AG20443 (cell line): ENCODE data around the gene STXBP2.
A peak's percentile ranks its signal among the peaks of the same experiment; 100 is the strongest.

Experiments
- DNase-seq: peaks from one replicate; pipeline ENCODE4 v3.0.0; 2012; ENCODE audit warnings: low spot score, mixed read lengths

STXBP2 gene

DNA sequence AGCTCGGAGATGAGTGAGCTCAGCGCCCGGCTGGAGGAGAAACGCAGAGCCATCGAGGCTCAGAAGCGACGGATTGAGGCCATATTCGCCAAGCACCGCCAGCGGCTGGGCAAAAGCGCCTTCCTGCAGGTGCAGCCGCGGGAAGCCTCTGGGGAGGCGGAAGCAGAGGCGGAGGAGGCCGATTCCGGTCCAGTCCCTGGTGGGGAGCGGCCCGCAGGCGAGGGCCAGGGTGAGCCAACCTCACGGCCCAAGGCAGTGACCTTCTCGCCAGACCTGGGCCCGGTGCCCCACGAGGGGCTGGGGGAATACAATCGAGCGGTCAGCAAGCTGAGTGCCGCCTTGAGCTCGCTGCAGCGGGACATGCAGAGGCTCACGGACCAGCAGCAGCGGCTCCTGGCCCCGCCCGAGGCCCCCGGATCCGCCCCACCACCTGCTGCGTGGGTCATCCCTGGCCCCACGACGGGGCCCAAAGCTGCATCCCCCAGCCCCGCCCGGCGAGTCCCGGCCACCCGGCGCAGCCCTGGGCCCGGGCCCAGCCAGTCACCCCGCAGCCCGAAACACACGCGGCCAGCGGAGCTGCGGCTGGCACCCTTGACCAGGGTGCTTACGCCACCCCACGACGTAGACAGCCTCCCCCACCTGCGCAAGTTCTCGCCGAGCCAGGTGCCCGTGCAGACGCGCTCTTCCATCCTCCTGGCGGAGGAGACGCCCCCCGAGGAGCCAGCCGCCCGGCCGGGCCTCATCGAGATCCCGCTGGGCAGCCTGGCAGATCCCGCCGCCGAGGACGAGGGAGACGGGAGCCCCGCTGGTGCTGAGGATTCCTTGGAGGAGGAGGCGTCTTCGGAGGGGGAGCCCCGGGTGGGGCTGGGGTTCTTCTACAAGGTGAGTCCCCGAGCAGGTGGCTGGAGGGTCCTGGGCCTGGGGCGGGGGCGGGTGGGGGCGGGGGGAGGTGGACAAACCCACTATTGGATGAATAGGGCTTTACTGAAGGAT is 24.3 kb upstream of the STXBP2 start:
- no peak for DNase-seq

DNA sequence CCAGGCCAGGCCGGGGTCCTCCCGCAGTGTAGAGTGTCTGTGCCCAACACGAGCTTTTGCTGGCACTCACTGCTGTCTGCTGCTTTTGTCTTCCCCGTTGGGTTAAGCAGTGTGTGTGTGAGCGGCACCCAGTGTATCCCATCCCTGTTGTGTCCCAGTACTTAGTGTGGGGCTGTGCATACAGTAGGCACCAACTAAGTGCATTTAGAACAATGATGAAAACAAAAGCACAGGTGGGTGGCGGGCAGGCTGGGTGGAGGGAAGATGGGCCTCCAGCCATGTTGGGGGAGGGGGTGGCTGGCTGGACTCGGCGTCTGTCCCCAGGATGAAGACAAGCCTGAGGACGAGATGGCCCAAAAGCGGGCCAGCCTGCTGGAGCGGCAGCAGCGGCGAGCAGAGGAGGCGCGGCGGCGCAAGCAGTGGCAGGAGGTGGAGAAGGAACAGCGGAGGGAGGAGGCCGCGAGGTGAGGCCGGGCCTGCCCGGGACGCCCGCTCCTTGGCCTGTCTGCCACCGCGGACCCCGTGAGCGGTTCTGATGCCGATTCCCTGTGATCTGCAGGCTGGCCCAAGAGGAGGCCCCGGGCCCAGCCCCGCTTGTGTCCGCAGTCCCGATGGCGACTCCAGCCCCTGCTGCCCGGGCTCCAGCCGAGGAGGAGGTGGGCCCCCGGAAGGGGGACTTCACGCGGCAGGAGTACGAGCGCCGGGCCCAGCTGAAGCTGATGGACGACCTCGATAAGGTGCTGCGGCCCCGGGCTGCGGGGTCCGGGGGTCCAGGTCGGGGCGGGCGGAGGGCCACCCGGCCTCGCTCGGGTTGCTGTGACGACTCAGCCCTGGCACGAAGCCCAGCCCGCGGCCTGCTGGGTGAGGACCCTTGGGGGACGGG is 21.8 kb upstream of the STXBP2 start:
- DNase-seq: no peak

DNA sequence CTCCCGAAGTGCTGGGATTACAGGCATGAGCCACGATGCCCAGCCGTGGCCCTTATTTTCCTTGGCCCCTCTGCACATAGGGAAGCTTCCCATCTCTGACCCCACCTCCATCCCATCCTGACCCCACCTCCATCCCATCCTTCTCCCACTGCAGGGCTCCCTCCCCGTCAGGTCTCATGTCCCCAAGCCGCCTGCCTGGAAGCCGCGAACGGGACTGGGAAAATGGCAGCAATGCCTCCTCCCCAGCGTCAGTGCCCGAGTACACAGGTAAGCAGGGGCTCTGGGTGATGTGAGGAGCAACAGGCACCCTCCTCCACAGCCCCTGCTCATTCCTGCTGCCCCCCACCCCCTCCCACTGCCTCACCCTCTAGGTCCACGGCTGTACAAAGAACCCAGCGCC is 19.7 kb upstream of the STXBP2 start:
- DNase-seq: no peak

DNA sequence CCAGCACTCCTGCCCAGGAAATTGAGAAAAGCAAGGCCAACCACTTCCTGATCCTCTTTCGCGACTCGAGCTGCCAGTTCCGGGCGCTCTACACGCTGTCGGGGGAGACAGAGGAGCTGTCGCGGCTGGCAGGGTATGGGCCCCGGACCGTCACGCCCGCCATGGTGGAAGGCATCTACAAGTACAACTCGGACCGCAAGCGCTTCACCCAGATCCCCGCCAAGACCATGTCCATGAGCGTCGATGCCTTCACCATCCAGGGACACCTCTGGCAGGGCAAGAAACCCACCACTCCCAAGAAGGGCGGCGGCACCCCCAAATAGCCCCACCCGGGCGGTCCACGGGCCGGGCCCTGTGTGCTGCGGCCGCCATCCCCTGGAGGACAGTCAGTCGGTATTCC is 19.2 kb upstream of the STXBP2 start:
- no peak for DNase-seq

DNA sequence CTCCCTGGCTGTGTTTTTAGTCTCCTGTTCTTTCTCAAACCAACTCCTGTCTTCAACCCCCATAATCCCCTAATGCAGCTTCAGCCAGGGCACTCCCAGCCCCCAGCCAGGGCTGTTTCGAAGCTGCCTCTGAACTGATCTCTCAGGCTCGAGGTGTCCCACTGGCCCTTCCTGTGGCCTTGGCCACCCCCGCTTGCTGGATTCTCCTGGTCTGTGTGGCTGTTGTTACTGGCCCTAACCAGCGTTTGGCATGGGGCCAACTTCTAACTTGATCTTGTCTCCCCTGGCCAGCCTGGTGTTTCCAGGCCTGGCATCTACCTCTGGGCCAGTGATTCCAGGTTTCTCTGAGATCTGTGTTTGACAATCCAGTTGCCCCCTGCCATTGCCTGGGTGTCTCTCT is 18.6 kb upstream of the STXBP2 start:
- DNase-seq: no peak

DNA sequence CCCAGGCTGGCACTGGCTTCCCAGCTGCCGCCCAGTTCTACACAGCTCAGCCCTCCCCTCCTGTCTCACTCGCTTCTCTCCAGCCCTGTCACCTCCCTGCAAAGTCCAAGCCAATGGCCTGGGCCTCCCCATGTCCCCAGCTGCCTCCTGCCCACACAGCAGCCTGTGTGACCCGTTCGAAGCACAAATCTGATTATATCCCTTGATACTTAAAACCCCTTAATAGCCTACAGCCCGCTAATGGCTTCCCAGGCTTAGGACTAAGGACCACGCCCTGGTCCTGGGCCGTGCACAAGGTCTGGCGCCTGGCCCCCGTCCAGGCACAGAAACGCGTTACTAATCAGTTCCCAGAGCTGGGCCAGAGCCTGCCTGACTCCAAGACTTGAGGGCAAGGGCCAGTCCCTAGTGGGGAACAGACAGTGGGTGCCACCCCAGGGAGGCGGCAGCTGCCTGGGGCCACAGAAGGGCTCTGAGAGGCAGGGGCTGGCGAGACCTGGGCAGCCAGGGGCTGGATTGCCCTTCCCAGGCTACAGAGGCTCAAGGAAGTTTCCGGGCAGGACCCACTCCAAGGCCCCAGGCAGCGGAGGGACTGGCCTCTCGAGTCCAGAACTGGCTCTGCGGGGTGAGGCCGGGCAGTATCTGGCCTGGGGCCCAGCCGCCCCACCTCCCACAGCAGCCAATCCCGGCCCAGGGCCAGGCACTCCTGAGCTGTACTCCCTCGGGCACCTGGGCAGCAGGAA is 18.0 kb upstream of the STXBP2 start:
- no peak for DNase-seq

DNA sequence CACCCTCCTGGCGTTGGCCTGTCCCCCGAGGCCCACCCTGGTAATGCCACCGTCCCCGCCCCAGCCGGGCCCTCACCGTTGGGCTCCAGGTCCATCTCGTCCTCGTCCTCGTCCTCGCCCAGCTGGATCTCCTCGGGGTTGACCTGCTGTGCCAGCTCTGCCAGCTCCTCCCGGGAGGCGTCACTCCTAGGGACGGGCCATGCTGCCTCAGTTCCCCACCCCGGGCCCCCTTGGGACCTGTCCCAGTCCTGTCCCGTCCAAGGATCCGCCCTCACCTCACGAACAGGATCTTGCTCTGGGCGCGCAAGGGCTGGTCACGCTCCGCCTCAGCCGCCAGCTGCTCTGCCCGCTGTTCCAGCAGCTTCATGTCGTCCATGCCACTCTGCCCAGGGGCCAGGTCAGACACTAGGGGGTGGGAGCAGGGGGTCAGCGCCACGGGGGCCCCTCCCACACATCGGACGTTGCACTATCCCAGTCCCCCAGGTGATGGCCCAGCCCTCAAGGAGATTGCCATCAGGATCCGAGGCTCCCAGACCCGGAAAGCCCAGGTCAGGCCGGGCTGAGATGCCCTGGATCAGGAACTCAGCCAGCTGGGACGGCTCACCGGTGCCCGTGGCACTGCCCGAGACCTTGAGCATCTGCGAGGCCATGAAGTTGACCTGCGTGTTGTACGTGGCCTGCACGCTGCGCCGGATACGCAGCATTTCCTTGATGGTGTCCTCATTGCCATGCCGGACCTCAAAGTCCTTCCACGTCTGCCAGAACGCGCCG is 17.1 kb upstream of the STXBP2 start:
- no peak for DNase-seq

DNA sequence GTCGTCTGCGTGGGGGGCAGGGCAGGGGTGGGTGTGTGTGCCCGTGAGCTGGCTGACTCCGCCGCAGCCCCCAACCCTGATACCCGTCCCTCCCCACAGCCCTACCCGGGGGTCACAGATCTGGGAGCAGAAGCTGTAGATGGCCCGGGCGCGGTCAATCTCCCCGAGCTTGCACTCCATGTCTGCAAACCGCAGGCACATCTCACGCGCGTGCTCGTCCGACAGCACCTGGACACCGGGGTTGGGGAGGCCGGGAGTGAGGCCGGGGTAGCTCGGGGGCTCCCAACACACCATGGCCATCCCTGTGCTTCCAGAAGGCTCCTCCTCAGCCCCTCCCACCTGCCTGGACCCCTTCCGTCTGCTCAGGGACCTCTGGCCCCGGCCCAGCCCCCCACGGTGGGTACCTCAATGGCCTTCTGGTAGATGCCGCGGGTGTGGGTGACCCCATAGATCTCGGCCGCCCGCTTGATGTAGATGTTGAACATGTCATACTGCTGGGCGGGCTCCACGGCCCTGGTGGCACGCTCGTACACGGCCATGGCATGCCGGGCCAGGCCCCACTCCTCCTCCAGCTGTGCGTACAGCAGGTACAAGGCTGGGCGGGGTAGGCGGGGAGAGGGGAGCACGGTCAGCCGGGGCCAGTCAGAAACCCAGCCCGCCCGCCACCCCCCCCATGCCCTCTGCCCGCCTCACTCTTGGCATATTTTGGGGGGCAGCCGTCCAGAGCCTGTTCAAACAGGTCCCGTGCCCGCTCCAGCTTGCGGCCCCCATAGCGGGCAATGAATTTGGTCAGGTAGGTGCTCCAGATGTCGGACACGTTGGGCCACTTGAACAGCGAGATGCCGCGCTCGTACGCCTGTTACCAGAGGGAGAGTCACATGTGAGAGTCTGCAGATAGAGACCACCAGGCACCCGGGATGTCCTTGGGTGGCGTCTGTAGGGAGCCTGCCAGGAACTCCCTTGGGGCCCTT is 16.2 kb upstream of the STXBP2 start:
- no peak for DNase-seq

DNA sequence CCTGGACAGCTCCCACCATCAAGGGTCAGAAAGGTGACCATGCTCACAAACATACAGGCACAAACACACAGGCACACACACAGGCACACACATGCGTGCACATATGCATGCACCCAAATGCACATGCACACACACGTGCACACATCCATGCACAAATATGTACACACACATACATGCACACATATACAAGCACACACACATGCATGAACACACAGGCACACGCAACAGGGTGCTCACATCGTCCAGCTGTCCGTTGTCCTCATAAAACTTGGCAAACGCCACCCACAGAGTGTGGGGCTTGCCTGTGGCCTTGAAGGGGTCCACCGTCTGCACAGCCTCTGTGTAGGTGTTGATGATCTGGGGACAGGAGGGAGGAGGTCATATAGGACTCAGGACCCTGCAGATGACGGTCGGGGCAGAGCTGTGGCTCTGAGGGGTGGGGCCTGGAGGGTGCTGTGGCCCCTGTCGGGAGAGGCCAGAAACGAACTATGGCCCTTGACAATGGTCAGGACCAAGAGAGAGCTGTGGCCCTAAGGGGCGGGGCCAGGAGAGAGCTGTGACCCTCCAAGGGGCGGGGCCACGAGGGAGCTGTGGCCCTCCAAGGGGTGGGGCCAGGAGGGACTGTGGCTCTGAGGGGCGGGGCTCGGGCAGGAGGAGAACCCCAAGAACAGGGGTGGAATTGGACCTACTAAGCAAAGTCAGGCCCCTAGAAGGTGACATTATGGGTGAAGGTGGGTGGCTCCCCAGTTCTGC is 13.8 kb upstream of the STXBP2 start:
- DNase-seq: no peak

DNA sequence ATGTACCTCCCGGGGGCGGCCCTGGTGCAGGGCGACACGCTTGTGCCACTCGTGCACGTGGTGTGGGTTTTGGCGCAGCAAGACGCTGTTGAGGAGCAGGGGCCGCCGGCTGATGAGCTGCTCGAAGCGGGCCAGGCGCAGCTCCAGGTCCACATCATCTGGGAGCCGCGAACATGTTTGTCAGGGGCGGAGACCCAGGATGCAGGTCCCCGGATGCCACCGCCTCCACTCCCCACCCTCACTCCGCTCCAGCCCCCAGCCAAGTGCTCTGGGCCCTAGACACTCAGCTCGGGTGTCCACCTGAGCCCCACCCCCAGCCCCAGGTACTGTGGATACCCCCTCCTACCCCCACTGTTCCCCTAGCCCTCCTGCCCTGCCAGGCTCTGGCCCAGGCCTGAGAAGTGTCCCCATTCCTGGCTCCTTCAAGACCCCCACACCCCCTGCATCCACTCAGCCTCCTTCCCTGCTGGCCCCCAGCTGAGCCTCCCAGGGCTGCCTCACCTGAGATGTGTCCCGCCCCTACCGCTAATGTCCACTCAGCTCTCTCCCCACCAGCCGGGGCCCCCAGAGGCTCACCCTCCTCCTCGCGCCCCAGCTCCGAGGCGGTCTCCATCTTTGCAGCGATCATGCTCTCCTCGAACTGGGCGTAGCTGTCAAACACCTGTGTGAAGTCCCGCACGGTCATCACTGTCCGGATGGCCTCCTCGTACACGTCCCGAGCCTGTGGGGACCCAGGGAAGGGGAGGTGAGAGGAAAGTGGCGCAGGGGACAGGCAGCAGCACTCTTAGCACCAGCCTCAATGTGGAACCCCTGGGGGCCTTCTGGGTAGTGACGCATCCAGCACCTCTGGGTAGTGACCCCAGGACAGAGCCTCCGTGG is 12.9 kb upstream of the STXBP2 start:
- no peak for DNase-seq

DNA sequence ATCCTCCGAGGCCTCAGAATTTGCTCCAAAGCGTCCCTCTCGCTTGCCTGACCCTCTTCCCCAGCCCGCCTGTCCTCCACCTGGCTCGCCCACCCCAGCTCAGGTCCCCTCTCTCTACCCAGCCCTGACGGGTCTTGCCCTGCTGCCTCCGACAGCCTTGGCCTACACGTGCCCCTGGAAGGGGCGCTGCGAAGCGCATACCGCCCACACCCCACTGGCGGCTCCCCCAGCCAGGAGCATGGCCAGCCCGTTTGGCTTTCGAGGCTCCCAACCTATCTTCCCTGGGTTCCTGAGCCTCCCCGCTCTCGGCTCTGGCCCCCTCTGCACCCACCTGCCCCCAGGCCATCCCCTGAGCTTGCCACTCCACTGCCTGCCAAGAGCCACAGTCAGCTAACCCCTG is 12.1 kb upstream of the STXBP2 start:
- DNase-seq: no peak

DNA sequence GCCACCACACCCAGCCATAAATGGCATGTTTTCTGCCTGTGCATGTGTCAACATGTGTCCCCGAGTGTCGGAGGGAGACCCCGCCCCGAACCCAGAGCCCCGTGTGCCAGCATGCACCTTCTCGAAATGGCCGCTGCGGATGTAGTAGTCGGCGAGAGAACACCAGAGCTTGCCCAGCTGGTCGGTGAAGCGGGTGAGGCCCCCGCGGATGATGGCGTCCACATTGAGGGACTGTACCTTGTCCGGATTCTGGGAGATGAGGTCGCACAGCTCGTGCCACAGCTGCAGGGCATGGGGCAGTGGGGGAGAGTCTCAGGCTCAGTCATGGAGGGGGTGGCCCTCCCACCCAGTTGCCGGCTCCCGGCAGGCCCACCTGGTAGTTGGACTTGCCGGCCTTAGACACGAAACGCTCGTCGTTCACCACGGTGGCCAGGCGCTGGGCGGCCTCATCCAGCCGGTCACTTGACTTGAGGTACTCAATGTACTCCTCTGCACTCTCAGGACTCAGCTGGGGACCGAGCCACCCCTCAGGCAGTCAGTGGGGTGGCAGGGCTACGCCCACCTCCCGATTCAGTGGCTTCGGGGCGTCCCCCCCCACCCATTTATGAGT is 11.0 kb upstream of the STXBP2 start:
- no peak for DNase-seq

DNA sequence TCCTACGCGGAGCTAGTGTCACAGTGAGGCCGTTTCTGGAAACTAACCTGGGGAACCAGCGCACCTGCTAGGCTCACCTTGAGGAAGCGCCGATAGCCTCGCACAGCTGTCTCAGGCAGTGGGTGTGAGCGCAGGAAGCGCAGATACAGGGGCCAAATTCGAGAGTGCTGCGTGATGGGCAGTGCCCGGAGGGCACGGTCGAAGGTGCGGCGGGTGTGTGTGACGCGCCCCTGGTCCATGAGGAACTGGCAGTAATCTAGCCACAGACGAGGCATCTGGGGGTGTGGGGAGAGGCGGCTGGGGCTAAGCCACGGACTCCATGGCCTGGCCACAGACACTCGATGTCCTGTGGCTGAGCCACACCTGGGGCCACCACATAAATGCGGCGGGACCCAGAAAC is 9.7 kb upstream of the STXBP2 start:
- no peak for DNase-seq

DNA sequence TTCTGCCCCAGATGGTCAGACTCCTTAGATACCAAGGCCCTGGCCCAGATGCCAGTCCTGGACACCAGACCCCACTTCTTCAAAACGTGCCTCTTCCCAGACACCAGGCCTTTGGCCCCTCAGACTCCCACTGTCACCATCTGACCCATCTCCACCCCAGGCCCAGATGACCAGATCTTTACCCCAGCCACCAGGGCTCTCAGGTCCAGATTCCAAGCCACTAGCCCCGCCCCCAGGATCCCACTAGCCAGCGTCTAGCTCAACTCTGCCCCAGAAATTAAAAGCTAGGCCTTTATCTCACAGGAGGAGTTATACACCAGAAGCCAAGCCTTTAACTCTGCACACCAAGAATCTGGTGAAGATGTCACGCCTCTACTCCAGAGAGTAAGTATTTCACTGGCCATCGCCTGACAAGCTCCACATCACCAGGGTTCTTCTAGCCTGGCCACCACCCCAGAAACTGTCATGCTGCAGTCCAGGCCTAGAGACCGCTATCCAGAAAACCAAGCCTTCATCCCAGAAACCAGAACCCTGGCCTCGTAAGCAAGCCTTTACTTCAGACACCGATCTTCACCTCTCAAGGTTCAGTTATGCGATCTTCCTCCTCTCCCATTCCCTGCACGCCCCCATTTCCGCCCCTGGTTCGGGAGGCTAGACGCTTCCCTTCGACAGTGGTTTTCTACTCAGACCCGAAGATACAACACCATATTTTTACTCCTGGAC is 8.2 kb upstream of the STXBP2 start:
- DNase-seq: no peak

DNA sequence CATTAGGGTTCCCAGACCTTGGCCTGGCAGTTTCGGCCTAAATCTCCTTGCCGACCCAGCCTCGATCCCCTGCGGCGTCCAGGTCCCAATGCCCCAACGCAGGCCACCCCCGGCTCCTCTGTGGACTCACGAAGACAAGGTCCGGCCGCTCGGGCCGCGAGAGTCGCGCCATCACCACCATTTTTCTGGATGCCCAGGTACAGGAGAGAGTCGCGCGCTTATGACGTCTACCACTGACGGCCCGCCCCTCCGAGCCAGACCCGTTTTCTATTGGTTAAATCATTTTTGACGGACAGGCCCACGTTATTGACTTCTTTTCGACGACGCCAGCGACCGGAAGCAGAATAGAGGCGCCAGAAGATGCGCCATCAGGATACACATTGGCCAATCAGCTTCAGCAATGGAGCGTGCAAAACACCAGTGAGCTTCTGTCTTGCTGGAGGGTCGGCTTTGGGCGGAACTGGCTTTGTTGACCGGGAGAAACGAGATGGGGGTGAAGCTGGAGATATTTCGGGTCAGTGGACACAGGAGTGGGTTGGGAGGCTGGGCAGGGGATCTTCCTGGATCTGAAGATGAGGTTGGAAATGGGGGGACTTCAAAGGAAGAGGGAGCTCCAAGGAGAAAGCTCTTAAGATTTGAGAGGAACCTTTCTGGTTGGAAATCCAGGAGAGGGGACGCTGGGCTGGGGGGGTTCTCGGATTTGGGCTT is 7.4 kb upstream of the STXBP2 start, which contains the start of the genes PET100 and XAB2:
PET100 (plus strand) TSS at position 447 of the 708 bp plus-strand sequence; CDS start at position 488, 41 bp downstream.
XAB2 (minus strand) TSS at position 199 of the 708 bp plus-strand sequence; CDS start at position 181, 18 bp downstream.
- peak; percentile 99 for DNase-seq

DNA sequence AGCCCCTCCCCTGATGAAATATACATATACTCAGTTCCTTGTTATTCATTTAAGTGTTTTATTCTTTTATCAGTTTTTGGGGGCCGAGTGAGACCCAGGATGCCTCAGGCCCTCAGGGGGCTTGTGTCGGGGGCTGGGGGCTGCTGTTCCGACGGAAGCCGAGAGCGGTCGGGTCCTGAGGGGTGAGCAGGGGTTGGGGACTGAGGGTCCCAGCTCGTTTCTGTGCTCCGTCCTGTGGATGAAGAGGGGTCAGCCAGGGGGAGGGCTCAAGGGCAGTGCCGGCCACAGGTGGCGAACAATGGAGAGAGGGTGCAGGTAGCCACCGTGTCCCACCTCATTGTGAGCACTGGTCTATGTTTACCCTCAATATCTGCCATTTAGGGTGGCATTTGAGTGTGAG is 5.3 kb upstream of the STXBP2 start:
- no peak for DNase-seq
